ENCODE results near the gene UBE2J1. TPM values are rescaled to one million over a fixed set of nuclear protein-coding genes. Genes with fewer than 3 reads are reported as not detected.
A peak's percentile ranks its signal among the peaks of the same experiment; 100 is the strongest.
"Not testable (repeated sequence)": the region's sequence is repeated elsewhere in the genome, so short reads cannot be mapped to it uniquely, and the experiment has no call there.

Gene UBE2J1
- total RNA-seq, 1 experiment from 2014 or later = 45.5 TPM

DNA sequence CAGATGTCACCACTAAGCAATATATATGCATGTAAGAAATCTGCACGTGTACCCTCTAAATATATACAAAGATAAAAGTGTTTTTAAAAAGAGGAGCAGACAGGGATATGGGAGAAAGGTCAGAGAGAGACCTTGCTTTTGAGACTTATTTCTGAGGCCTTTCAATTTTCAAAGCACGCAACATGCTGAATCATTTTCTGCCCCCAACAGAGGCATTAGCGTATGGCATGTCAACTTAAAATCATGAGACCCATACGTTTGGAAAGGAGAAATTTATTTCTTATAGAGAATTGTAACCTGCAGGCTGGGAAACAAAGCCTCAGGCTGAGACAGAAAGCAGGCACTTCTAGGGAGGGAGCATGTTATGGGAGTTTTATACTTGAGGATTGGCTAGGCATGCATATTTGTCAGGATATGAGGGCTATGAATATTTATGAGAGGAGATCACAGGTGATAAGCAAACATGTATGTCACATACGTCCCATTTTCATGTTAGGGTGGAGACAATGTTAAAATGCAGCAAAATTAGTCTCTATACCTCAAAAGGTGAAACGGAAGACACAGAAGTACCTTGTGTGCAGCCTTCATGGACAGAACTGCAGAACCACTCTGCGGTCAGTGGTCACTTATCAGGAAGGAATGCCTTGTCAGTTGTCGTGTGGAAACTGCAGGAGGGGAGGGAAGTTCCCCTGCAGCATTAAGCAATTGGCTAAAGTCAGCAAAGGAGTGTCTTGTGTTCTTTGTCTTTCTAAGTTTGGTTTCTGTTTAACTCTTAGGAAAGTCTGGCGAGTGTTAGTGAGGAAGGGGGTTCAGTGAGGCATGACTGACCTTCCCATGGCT is 31.2 kb downstream of the UBE2J1 start:
- H3K27me3 ChIP-seq (replicated peaks) = no peaks in the 10 kb centered on the region
- no peak overlapping the region for H3K4me3 ChIP-seq
- H3K4me1 ChIP-seq (replicated peaks) = no peaks in the 10 kb centered on the region
- no peak overlapping the region for H3K27ac ChIP-seq
- no peak for DNase-seq (ENCODE audit: low read depth in 1 of 2, low spot score in 2 of 2)
- no peaks in the 10 kb centered on the region for H3K9me3 ChIP-seq (replicated peaks)
- H3K36me3 ChIP-seq = peaks cover 5% of the 10 kb centered on the region; the same call in 1 of the 2 replicates

DNA sequence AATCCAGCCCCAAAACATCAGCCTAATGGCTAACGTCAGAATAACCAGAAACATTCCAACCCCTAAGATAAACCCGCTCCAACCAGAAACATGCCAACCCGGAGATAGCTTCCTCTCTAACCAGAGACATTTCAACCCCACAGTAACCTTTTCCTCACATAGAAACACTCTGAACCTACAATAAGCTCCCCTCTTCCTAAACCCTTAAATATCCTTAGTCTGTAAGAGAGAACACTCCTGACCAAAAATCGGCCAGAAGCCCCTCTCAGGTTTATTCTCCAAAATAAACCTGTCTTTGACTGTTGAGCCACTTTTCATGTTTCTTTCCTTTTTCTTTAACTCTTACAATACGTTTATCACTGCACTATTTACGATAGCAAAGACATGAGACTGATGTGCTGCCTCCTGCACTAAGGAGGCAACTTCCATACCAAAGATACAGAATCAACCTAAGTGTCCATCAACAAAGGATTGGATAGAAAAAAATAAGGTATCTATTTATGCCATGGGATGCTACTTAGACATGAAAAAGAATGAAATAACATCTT is 32.4 kb downstream of the UBE2J1 start:
- no peak for DNase-seq (ENCODE audit: low read depth in 1 of 2, low spot score in 2 of 2)
- Histone ChIP-seq H3K27ac (no peak overlapping the region), H3K9me3 (replicated peaks) (no peaks in the 10 kb centered on the region), H3K27me3 (replicated peaks) (no peaks in the 10 kb centered on the region), H3K36me3 (no peaks in the 10 kb centered on the region), H3K4me1 (replicated peaks) (no peaks in the 10 kb centered on the region), H3K4me3 (no peak overlapping the region)

DNA sequence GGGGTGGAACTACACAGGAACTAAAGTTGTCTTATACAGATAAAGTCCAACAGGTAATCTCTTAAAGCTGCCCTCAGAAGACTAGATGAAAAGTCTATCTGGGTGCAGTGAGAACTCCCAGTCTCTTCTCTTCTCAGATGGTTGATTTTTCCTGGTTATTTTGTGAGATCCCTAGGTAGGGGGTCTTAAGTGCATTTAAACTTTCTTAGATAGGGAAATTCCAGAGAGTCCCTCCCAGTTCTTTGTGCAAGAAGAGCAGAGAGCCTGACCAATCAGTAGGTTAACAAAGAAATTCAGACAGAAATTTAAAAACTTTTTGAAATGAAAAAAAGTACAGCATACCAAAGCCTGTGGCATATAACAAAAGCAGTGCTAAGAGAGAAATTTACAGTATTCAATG is 35.5 kb downstream of the UBE2J1 start:
- Histone ChIP-seq H3K4me1 (replicated peaks) (0 out of 2 replicates have a peak, but pooled peaks cover 2% of the 10 kb centered on the region), H3K4me3 (no peak overlapping the region), H3K36me3 (no peaks in the 10 kb centered on the region), H3K9me3 (replicated peaks) (no peaks in the 10 kb centered on the region), H3K27me3 (replicated peaks) (no peaks in the 10 kb centered on the region), H3K27ac (no peak overlapping the region)
- DNase-seq (ENCODE audit: low read depth in 1 of 2, low spot score in 2 of 2) = no peak

DNA sequence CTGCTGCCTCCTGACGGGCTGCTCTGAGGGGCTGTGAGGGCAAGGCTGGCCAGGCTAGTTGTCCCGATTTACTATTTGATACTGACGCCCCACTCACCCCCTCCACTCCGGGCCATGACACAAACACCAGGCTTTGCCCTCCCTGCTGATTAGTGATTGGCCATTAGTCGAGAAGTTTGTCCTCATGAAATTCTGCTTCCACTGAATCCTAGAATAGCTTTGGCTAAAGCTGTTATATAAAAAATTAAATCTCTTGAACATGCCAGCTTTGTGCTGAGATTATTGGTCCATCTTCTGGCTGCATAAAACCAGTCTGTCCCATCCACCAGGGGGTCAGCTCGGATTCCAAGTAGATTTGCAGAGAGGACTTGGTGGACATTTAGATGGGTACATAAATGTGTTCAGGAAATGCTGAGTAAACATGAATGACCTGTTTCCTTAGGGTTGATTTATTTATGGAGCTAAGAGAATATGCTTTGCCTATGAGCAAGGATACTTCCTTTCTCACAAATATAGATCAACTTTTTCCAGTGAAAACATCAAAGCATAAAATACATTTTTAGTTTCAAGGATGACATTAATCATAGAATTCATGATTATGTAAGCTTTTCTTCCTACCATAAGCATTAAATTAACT is 37.2 kb downstream of the UBE2J1 start, which contains the start of gene GABRR2:
Gene GABRR2 (minus strand): TSS at position 51 of the 637 bp plus-strand sequence. CDS start 134 bp downstream, outside the sequence.
- no peaks in the 10 kb centered on the region for H3K9me3 ChIP-seq (replicated peaks)
- H3K4me1 ChIP-seq (replicated peaks) = 0 out of 2 replicates have a peak, but pooled peaks cover 4% of the 10 kb centered on the region
- H3K4me3 ChIP-seq = no peak within 1 kb of the TSS
- no peaks in the 10 kb centered on the region for H3K36me3 ChIP-seq
- H3K27ac ChIP-seq = no peak within 1 kb of the TSS
- H3K27me3 ChIP-seq (replicated peaks) = no peaks in the 10 kb centered on the region
- no peak for DNase-seq (ENCODE audit: low read depth in 1 of 2, low spot score in 2 of 2)

DNA sequence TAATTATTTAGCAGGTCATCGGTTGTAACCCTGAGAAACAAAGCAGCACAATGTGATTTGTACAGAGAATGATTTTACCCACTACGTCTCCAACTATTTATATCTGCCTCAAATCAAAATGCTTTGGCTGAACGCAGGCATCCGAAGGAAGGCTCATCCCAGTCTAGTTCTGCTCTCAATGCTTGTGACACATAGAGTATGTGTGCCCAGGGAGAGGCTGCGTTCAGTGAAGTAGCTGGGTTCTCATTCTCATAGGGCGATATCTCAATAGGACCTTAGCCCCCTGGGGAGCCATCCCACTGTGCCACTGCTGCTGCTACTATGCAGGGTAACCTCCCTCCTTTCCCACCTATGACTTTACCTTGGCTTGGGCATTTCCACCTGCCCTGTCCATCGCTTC is 37.8 kb downstream of the UBE2J1 start:
- Histone ChIP-seq H3K27ac (no peak overlapping the region), H3K4me1 (replicated peaks) (0 out of 2 replicates have a peak, but pooled peaks cover 4% of the 10 kb centered on the region), H3K4me3 (no peak overlapping the region), H3K27me3 (replicated peaks) (no peaks in the 10 kb centered on the region), H3K36me3 (no peaks in the 10 kb centered on the region), H3K9me3 (replicated peaks) (no peaks in the 10 kb centered on the region)
- no peak for DNase-seq (ENCODE audit: low read depth in 1 of 2, low spot score in 2 of 2)

DNA sequence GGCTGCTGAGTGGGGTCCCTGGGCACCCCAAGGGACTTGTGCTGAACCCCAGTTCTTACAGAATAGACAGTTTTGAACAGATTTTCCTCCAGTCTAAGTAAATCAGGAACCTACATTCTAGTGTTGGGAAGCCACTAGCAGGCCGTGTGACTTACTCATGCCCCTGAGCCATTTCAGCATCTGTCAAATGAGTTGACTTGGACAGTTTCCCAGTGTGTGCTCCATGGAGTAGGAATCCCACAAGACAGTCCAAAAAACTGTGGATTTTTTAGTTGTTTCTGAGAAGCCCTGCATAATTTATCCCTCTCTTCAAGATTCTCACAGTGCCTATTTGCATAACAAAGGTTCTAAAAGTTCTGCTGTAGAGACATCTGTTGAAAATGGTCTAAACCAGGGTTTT is 39.5 kb downstream of the UBE2J1 start:
- H3K27me3 ChIP-seq (replicated peaks) = no peaks in the 10 kb centered on the region
- no peaks in the 10 kb centered on the region for H3K9me3 ChIP-seq (replicated peaks)
- H3K27ac ChIP-seq = no peak overlapping the region
- H3K36me3 ChIP-seq = no peaks in the 10 kb centered on the region
- H3K4me3 ChIP-seq = no peak overlapping the region
- H3K4me1 ChIP-seq (replicated peaks) = 0 out of 2 replicates have a peak, but pooled peaks cover 4% of the 10 kb centered on the region
- no peak for DNase-seq (ENCODE audit: low read depth in 1 of 2, low spot score in 2 of 2)

DNA sequence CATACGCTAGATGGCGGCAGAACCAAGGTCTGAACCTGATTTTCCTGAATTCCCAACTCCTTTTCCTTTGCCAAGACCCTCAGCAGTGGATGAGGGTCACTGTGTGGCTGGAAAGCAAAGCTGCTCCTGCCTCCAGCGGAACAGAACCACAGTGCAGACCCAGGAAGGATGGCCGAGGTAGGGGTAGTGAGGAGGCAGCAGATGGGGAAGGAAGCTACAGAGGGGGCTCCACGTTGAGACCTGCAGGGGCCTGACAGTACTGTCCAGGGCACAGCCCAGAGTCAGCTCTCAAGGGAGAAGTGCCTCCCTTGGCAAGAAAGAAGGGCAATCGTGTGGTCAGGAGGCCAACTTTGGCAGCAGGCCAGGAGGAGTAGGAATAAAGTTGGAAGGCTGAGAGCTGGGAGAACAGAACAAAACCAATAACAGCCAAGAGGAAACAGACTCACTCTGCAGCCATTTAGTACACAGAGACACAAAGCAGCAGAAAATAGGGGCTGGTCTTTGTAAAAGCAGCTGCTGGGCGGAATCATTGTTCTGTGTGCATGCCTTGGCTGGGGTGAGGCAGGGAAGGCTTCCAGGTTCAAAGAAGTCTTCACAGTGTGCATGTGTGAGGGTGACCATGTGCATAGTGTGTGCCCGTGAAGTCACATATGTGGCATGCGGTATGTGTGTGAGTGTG is 40.5 kb downstream of the UBE2J1 start:
- DNase-seq (ENCODE audit: low read depth in 1 of 2, low spot score in 2 of 2) = peak in 1 of 2 experiments; percentile 7
- no peak overlapping the region for H3K27ac ChIP-seq
- H3K4me1 ChIP-seq (replicated peaks) = 0 out of 2 replicates have a peak, but pooled peaks cover 4% of the 10 kb centered on the region
- no peaks in the 10 kb centered on the region for H3K36me3 ChIP-seq
- H3K4me3 ChIP-seq = no peak overlapping the region
- no peaks in the 10 kb centered on the region for H3K9me3 ChIP-seq (replicated peaks)
- H3K27me3 ChIP-seq (replicated peaks) = no peaks in the 10 kb centered on the region

DNA sequence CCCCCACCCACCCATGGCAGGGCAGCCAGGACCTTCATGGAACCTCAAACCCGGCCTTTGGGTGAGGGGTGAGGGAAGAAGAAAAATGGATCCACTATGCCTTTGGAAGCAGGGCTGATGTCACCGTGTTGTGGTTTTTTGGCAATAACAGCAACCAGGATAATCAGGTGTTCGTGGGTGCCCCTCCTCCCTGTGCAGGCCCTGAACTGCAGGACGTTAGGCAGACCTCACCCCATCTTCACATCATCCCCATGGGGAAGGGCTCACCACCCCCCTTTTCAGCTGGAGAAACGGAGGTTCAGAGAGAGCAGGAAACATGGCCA is 41.0 kb downstream of the UBE2J1 start:
- DNase-seq (ENCODE audit: low read depth in 1 of 2, low spot score in 2 of 2) = no peak
- 0 out of 2 replicates have a peak, but pooled peaks cover 4% of the 10 kb centered on the region for H3K4me1 ChIP-seq (replicated peaks)
- H3K27me3 ChIP-seq (replicated peaks) = no peaks in the 10 kb centered on the region
- H3K36me3 ChIP-seq = no peaks in the 10 kb centered on the region
- no peak overlapping the region for H3K4me3 ChIP-seq
- no peak overlapping the region for H3K27ac ChIP-seq
- no peaks in the 10 kb centered on the region for H3K9me3 ChIP-seq (replicated peaks)

DNA sequence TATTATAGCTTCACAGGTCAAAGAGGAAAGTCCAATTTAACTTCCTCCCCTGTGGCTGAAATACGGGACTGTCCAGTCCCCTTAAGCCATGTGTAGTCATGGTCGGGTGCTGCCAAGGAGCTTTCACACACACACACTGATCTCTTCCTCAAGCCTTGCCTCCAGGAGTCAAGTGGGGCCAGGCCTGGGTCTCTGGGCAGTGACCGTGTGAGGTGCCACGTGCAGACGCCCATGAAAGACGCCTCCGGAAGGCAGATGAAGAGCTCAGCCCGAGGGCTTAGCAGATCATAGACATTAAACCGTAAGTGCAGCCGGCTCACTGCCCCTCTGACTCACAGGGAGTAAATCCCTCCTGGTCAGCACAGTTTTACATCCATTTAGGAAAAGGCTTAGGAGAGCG is 41.6 kb downstream of the UBE2J1 start:
- Histone ChIP-seq H3K27me3 (replicated peaks) (no peaks in the 10 kb centered on the region), H3K4me3 (no peak overlapping the region), H3K4me1 (replicated peaks) (0 out of 2 replicates have a peak, but pooled peaks cover 4% of the 10 kb centered on the region), H3K27ac (no peak overlapping the region), H3K36me3 (no peaks in the 10 kb centered on the region), H3K9me3 (replicated peaks) (no peaks in the 10 kb centered on the region)
- DNase-seq (ENCODE audit: low read depth in 1 of 2, low spot score in 2 of 2) = no peak

DNA sequence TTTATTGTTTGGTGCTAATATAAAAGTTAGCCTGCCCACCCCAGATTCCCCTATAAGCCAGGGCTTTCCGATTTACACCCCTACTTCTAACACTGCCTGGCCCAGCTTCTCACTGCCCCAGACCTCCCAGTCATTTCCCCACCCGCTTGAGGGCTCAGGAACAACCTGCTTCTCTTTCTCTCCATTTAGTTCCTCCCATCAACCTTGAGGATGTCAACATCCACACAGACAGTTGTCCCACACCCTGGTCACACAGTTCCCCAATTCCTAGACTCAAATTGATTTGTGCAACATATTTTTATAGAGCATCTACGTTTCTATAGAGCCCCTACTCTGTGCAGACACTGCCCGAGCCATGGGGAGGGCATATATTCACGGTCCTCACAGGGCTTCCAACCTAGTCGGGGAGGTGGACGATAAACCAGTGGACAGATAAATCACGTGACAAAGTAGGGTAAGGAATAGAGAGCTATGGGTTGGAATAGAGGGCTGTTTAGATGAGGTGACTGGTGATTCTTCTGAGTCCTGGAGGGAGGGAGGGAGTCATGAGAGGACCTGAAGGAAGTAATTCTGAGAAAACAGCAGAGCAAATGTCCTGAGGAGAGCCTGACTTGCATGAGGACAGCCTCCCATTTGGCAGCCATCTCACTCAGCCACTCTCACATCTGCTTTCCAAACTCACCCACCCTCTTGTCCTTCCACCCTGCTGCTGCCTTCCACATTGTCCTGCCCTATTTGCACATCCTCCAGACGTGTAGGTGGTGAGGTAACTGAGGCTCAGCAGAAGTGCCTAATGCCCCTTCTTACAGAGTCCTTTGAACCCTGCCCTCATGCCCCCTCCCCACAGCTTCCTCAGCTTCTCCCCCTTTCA is 43.8 kb downstream of the UBE2J1 start:
- DNase-seq (ENCODE audit: low read depth in 1 of 2, low spot score in 2 of 2) = no peak
- Histone ChIP-seq H3K9me3 (replicated peaks) (no peaks in the 10 kb centered on the region; the same call in 1 of the 2 replicates), H3K4me3 (no peak overlapping the region), H3K27me3 (replicated peaks) (no peaks in the 10 kb centered on the region), H3K36me3 (no peaks in the 10 kb centered on the region), H3K4me1 (replicated peaks) (0 out of 2 replicates have a peak, but pooled peaks cover 4% of the 10 kb centered on the region), H3K27ac (no peak overlapping the region)

DNA sequence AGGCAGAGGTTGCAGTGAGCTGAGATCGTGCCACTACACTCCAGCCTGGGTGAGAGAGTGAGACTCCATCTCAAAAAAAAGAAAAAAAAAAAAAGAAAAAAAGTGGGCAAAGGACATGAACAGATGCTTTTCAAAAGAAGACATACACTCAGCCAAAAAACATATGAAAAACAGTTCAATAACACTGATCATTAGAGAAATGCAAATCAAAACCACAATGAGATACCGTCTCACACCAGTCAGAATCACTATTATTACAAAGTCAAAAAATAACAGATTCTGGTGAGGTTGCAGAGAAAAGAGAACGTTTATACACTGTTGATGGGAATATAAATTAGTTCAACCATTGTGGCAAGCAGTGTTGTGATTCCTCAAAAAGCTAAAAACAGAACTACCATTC is 48.0 kb downstream of the UBE2J1 start:
- H3K36me3 ChIP-seq; H3K27me3 ChIP-seq (replicated peaks); H3K9me3 ChIP-seq (replicated peaks); H3K4me1 ChIP-seq (replicated peaks); H3K27ac ChIP-seq; DNase-seq (ENCODE audit: low read depth in 1 of 2, low spot score in 2 of 2); H3K4me3 ChIP-seq: not testable (repeated sequence)

DNA sequence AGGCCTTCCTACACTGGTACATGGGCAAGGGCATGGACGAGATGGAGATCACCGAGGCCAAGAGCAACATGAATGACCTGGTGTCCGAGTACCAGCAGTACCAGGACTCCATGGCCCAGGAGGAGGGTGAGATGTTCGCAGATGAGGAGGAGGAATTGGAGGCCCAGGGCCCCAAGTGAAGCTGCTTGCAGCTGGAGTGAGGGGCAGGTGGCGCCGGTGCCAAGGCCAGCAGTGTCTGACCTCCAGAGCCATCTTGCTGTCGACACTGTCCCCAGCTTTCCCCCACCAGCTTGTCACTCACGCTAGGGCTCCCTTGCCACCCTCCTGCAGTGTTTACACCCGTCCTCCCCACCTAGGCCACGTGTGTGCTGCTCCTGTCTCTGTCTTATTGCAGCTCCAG is 49.6 kb downstream of the UBE2J1 start:
- no peak overlapping the region for H3K4me3 ChIP-seq
- no peak for DNase-seq (ENCODE audit: low read depth in 1 of 2, low spot score in 2 of 2)
- H3K9me3 ChIP-seq (replicated peaks) = no peaks in the 10 kb centered on the region; the same call in 1 of the 2 replicates
- no peaks in the 10 kb centered on the region for H3K4me1 ChIP-seq (replicated peaks)
- H3K36me3 ChIP-seq = no peaks in the 10 kb centered on the region
- H3K27ac ChIP-seq = no peak overlapping the region
- H3K27me3 ChIP-seq (replicated peaks) = no peaks in the 10 kb centered on the region

All from SJSA1 (cell line).